Thyroid gland (tissue), 4 donors: ENCODE data around the gene MALL. TPM values are rescaled to one million over a fixed set of nuclear protein-coding genes. Genes with fewer than 3 reads are reported as not detected.
"Not testable (repeated sequence)": the region's sequence is repeated elsewhere in the genome, so short reads cannot be mapped to it uniquely, and the experiment has no call there.

Experiments used
- DNase-seq, 2 donors: peaks; one replicate each; pipeline ENCODE4 v3.0.0-alpha.2; 2019
- H3K27ac ChIP-seq, 3 donors: fragments of 200-600 bp; sonication (generic); 1 replicate in 2 of 3; 2 replicates in 1 of 3; pipeline ENCODE4 v1.5.1; 2016 to 2019; ENCODE audit warnings: mild to moderate bottlenecking in 1 of 3, moderate library complexity in 1 of 3
- H3K27me3 ChIP-seq: fragments of 200-600 bp; sonication (generic); one replicate; pipeline ENCODE4 v1.5.1; 2019
- H3K36me3 ChIP-seq, 2 donors: fragments of 200-600 bp; sonication (generic); one replicate each; pipeline ENCODE4 v1.5.1; 2016 to 2019
- H3K4me1 ChIP-seq, 2 donors: fragments of 200-600 bp; sonication (generic); one replicate each; pipeline ENCODE4 v1.5.1; 2017 to 2019
- H3K4me3 ChIP-seq, 3 donors: fragments of 200-600 bp; sonication (generic); replicated peaks in 1 of 3; 1 replicate in 2 of 3; 2 replicates in 1 of 3; pipeline ENCODE4 v1.5.1; 2016; ENCODE audit warnings: mild to moderate bottlenecking in 1 of 3
- H3K9me3 ChIP-seq: fragments of 200-600 bp; sonication (generic); one replicate; pipeline ENCODE4 v1.5.1; 2017
- CTCF ChIP-seq, 6 experiments: fragments of 200-600 bp in 3 of 6; fragments of 450-650 bp in 3 of 6; sonication (generic) in 3 of 6; IDR thresholded peaks; one replicate each; pipeline ENCODE4 v1.5.1; 2016 to 2019; ENCODE audit warnings: antibody characterized with exemption in 6 of 6, mild to moderate bottlenecking in 2 of 6, inconsistent platforms in 1 of 6, moderate library complexity in 1 of 6
- POLR2A ChIP-seq, 2 donors: fragments of 450-650 bp; IDR thresholded peaks; one replicate each; pipeline ENCODE4 v1.6.1; 2017; ENCODE audit warnings: antibody characterized with exemption in 2 of 2, mild to moderate bottlenecking in 2 of 2, moderate library complexity in 1 of 2
- WGBS, 2 donors: methylation state at CpG; one replicate each; pipeline ENCODE4 v1.1.5; 2017; 5-methylcytosine and 5-hydroxymethylcytosine counted together
- intact Hi-C: fragments of 100-400 bp; cut with DNase I; formaldehyde crosslinking; loops from one replicate; pipeline ENCODE4 v1.15.1; 2023
- total RNA-seq, 4 donors: library from RNA; depleted of rRNA; stranded (reverse); fragments of >200 nt; gene quantifications; one replicate each; pipeline ENCODE4 v1.2.3, GENCODE V29; 2016

Gene MALL
- total RNA-seq = 10 to 100 TPM; 13.3 to 54.4 (median 25.0) TPM

- Histone ChIP-seq H3K27me3 (no peaks in the 10 kb centered on the region), H3K27ac (peak within 1 kb of the TSS in 2 of 3 donors; percentile 77 to 80), H3K9me3 (no peaks in the 10 kb centered on the region), H3K4me1 (peaks cover 10 to 29% of the 10 kb centered on the region in 2 donors), H3K4me3 (peak within 1 kb of the TSS in 2 of 3 donors; percentile 58 to 59), H3K36me3 (no peaks in the 10 kb centered on the region)
- TF ChIP-seq POLR2A (IDR thresholded peaks at IDR 0.05) (peak; percentile 26 to 87), CTCF (IDR thresholded peaks at IDR 0.05) (peak in 2 of 6 experiments; percentile 15 to 18)
- DNase-seq = peak; percentile 65 to 73
- intact Hi-C loops = no loop called here
- 4 to 10% methylated on average over 22 to 23 of the region's 62 CpGs for WGBS, 2 donors
These were observed at the start of gene MALL for GRCh38 chr2:110115291-110116032. Gene MALL, minus strand, starts transcription at chr2:110115822. Its CDS starts 30 bp downstream, at chr2:110115792.

GRCh38 chr2:110157153-110157793, 41.7 kb upstream of the MALL start:
- no peak overlapping the region for H3K27ac ChIP-seq
- no peaks in the 10 kb centered on the region for H3K36me3 ChIP-seq
- H3K9me3 ChIP-seq = no peaks in the 10 kb centered on the region
- H3K4me1 ChIP-seq = peaks cover 0 to 4% of the 10 kb centered on the region in 2 donors
- intact Hi-C loops = no loop called here
- H3K27me3 ChIP-seq = no peaks in the 10 kb centered on the region
- TF ChIP-seq POLR2A (IDR thresholded peaks at IDR 0.05) = no peak
- peak; percentile 54 to 96 (median 80) for TF ChIP-seq CTCF (IDR thresholded peaks at IDR 0.05)
- no peak overlapping the region for H3K4me3 ChIP-seq
- peak; percentile 20 to 26 for DNase-seq
- WGBS, 2 donors = 34 to 45% methylated on average over 4 of the region's 4 CpGs

- WGBS, 2 donors = 93 to 98% methylated on average over 4 of the region's 4 CpGs
- H3K36me3 ChIP-seq, intact Hi-C loops, H3K4me1 ChIP-seq, DNase-seq, H3K27me3 ChIP-seq, H3K9me3 ChIP-seq, H3K27ac ChIP-seq, H3K4me3 ChIP-seq: not testable (repeated sequence)
These were observed 39.2 kb upstream of the MALL start for GRCh38 chr2:110154828-110155227.

- not testable (repeated sequence) for H3K9me3 ChIP-seq
These were observed 38.6 kb upstream of the MALL start for GRCh38 chr2:110154188-110154587.

GRCh38 chr2:110153416-110153815, 37.8 kb upstream of the MALL start:
- Histone ChIP-seq H3K4me1 (peaks cover 0 to 4% of the 10 kb centered on the region in 2 donors), H3K27me3 (no peaks in the 10 kb centered on the region), H3K4me3 (no peak overlapping the region), H3K36me3 (no peaks in the 10 kb centered on the region), H3K27ac (no peak overlapping the region), H3K9me3 (no peaks in the 10 kb centered on the region)
- 90 to 91% methylated on average over 2 of the region's 2 CpGs for WGBS, 2 donors
- TF ChIP-seq POLR2A (IDR thresholded peaks at IDR 0.05) (no peak), CTCF (IDR thresholded peaks at IDR 0.05) (no peak)
- no peak for DNase-seq
- intact Hi-C loops = no loop called here

More at GRCh38 chr2:110154188-110154587, 38.6 kb upstream of the MALL start:
- intact Hi-C loops, H3K27ac ChIP-seq, H3K27me3 ChIP-seq, H3K4me1 ChIP-seq, H3K4me3 ChIP-seq, DNase-seq, H3K36me3 ChIP-seq: not testable (repeated sequence)
- WGBS, 2 donors = 73 to 98% methylated on average over 2 of the region's 2 CpGs

GRCh38 chr2:110152943-110153342, 37.3 kb upstream of the MALL start:
- DNase-seq = no peak
- Histone ChIP-seq H3K4me3 (no peak overlapping the region), H3K36me3 (no peaks in the 10 kb centered on the region), H3K27me3 (no peaks in the 10 kb centered on the region), H3K27ac (no peak overlapping the region), H3K4me1 (peaks cover 0 to 4% of the 10 kb centered on the region in 2 donors), H3K9me3 (no peaks in the 10 kb centered on the region)
- intact Hi-C loops = no loop called here
- WGBS, 2 donors = 68 to 80% methylated on average over 3 of the region's 3 CpGs
- TF ChIP-seq POLR2A (IDR thresholded peaks at IDR 0.05) = no peak
- TF ChIP-seq CTCF (IDR thresholded peaks at IDR 0.05) = no peak
